ENCODE data around the gene GIGYF1.
"Not testable (repeated sequence)": the region's sequence is repeated elsewhere in the genome, so short reads cannot be mapped to it uniquely, and the experiment has no call there.

GIGYF1 gene

GRCh38 chr7:100694098-100694745 lies at the start of gene GIGYF1:
TSS of gene GIGYF1 (minus strand) at chr7:100694250. CDS start at chr7:100688238, 6,012 bp downstream.
- DNase-seq (ENCODE audit: low spot score), result peak; percentile 93

GRCh38 chr7:100739934-100740333 lies 45.9 kb upstream of the GIGYF1 start:
- DNase-seq (ENCODE audit: low spot score), result no peak

GRCh38 chr7:100736671-100737070 lies 42.6 kb upstream of the GIGYF1 start:
- DNase-seq (ENCODE audit: low spot score), result no peak

- DNase-seq (ENCODE audit: low spot score), result no peak
Measured at GRCh38 chr7:100735730-100736129, 41.7 kb upstream of the GIGYF1 start.

- DNase-seq (ENCODE audit: low spot score), result no peak
Measured at GRCh38 chr7:100731937-100732636, 38.0 kb upstream of the GIGYF1 start.

GRCh38 chr7:100730136-100730800 lies 36.2 kb upstream of the GIGYF1 start:
- DNase-seq (ENCODE audit: low spot score), result no peak

- DNase-seq (ENCODE audit: low spot score), result no peak
Measured at GRCh38 chr7:100728196-100728595, 34.1 kb upstream of the GIGYF1 start.

- peak; percentile 89 for DNase-seq (ENCODE audit: low spot score)
Measured at GRCh38 chr7:100726996-100727761, 33.1 kb upstream of the GIGYF1 start.

GRCh38 chr7:100724364-100724763 lies 30.3 kb upstream of the GIGYF1 start:
- DNase-seq (ENCODE audit: low spot score), result not testable (repeated sequence)

GRCh38 chr7:100723732-100724275 lies 29.8 kb upstream of the GIGYF1 start:
- no peak for DNase-seq (ENCODE audit: low spot score)

- DNase-seq (ENCODE audit: low spot score), result no peak
Measured at GRCh38 chr7:100722480-100723212, 28.6 kb upstream of the GIGYF1 start.

GRCh38 chr7:100721505-100721812 lies 27.4 kb upstream of the GIGYF1 start:
- DNase-seq (ENCODE audit: low spot score), result no peak

GRCh38 chr7:100720671-100721504 lies 26.8 kb upstream of the GIGYF1 start:
- no peak for DNase-seq (ENCODE audit: low spot score)

GRCh38 chr7:100720279-100720670 lies 26.2 kb upstream of the GIGYF1 start, which contains the start of gene EPO:
TSS of gene EPO (plus strand) at chr7:100720468. CDS start at chr7:100720981, 513 bp downstream.
- DNase-seq (ENCODE audit: low spot score), result no peak

- DNase-seq (ENCODE audit: low spot score), result no peak
Measured at GRCh38 chr7:100719523-100720278, 25.7 kb upstream of the GIGYF1 start.

GRCh38 chr7:100717073-100717472 lies 23.0 kb upstream of the GIGYF1 start:
- not testable (repeated sequence) for DNase-seq (ENCODE audit: low spot score)

GRCh38 chr7:100714725-100715124 lies 20.7 kb upstream of the GIGYF1 start:
- DNase-seq (ENCODE audit: low spot score), result no peak

GRCh38 chr7:100711369-100711768 lies 17.3 kb upstream of the GIGYF1 start:
- no peak for DNase-seq (ENCODE audit: low spot score)

- DNase-seq (ENCODE audit: low spot score), result no peak
Measured at GRCh38 chr7:100710452-100710851, 16.4 kb upstream of the GIGYF1 start.

- no peak for DNase-seq (ENCODE audit: low spot score)
Measured at GRCh38 chr7:100708395-100708794, 14.3 kb upstream of the GIGYF1 start.
